HepG2 (cell line): Measurements from ENCODE around the gene FCER1G. TPM values are rescaled to one million over a fixed set of nuclear protein-coding genes. Genes with fewer than 3 reads are reported as not detected.

Experiments
- ARID2 ChIP-seq: sonication (generic); formaldehyde crosslinking; IDR thresholded peaks from 2 replicates; pipeline ENCODE4 v1.8.1; 2022; ENCODE audit warnings: mild to moderate bottlenecking, missing genetic modification reagents, borderline replicate concordance
- ARID3A ChIP-seq: IDR thresholded peaks from 2 replicates; pipeline ENCODE4 v1.6.1; 2012; ENCODE audit warnings: low read depth, low read length, improper control_type of control experiment
- FOXJ3 ChIP-seq: sonication (generic); formaldehyde crosslinking; IDR thresholded peaks from 2 replicates; pipeline ENCODE4 v1.4.0; 2020; ENCODE audit warnings: missing genetic modification reagents, mild to moderate bottlenecking, borderline replicate concordance
- MATR3 ChIP-seq: sonication (generic); formaldehyde crosslinking; IDR thresholded peaks from 2 replicates; pipeline ENCODE4 v1.4.0; 2020; ENCODE audit warnings: missing genetic modification reagents
- MNT ChIP-seq: fragments of 450-650 bp; IDR thresholded peaks from 2 replicates; pipeline ENCODE4 v1.6.1; 2016
- NCOR1 ChIP-seq: fragments of 200-600 bp; sonication (generic); IDR thresholded peaks from 2 replicates; pipeline ENCODE4 v1.7.0; 2017; ENCODE audit warnings: antibody characterized with exemption, low read length, borderline replicate concordance
- NFYC ChIP-seq: IDR thresholded peaks from 2 replicates; pipeline ENCODE4 v1.6.1; 2016; ENCODE audit warnings: missing genetic modification reagents, missing compliant biosample characterization
- POLR2A ChIP-seq, 2 experiments: IDR thresholded peaks; 2 replicates each; pipeline ENCODE4 v1.6.1; 2011; ENCODE audit warnings: low read depth in 2 of 2, low read length in 2 of 2, mild to moderate bottlenecking in 1 of 2, moderate library complexity in 1 of 2; ENCODE audit not compliant: insufficient read depth in 1 of 2
- PPARG ChIP-seq: conservative IDR thresholded peaks from 2 replicates; pipeline ENCODE4 v1.6.1; 2016; ENCODE audit warnings: missing biosample characterization, missing genetic modification reagents
- PRDM4 ChIP-seq: sonication (generic); formaldehyde crosslinking; IDR thresholded peaks from 2 replicates; pipeline ENCODE4 v1.9.0; 2021; ENCODE audit warnings: missing genetic modification reagents, borderline replicate concordance
- SP4 ChIP-seq: sonication (generic); formaldehyde crosslinking; IDR thresholded peaks from 2 replicates; pipeline ENCODE4 v1.8.1; 2023; ENCODE audit warnings: mild to moderate bottlenecking, missing genetic modification reagents
- TEF ChIP-seq: sonication (generic); formaldehyde crosslinking; IDR thresholded peaks from 2 replicates; pipeline ENCODE4 v1.5.0; 2020; ENCODE audit warnings: missing genetic modification reagents
- YEATS4 ChIP-seq: sonication (generic); formaldehyde crosslinking; IDR thresholded peaks from 2 replicates; pipeline ENCODE4 v1.4.0; 2020; ENCODE audit warnings: missing genetic modification reagents, borderline replicate concordance
- ZBTB21 ChIP-seq: sonication (generic); formaldehyde crosslinking; IDR thresholded peaks from 2 replicates; pipeline ENCODE4 v1.4.0; 2020; ENCODE audit warnings: missing genetic modification reagents
- ZFP91 ChIP-seq: sonication (generic); formaldehyde crosslinking; IDR thresholded peaks from 2 replicates; pipeline ENCODE4 v1.9.0; 2022; ENCODE audit warnings: missing genetic modification reagents, mild to moderate bottlenecking, borderline replicate concordance
- ZNF207 ChIP-seq: fragments of 450-650 bp; IDR thresholded peaks from 2 replicates; pipeline ENCODE4 v1.6.1; 2016; ENCODE audit warnings: antibody characterized with exemption, borderline replicate concordance
- ZNF530 ChIP-seq: sonication (generic); formaldehyde crosslinking; IDR thresholded peaks from 2 replicates; pipeline ENCODE4 v1.5.0; 2020; ENCODE audit warnings: low read depth, mild to moderate bottlenecking, missing genetic modification reagents
- ZNF75D ChIP-seq: sonication (generic); formaldehyde crosslinking; IDR thresholded peaks from 2 replicates; pipeline ENCODE4 v1.8.1; 2023; ENCODE audit warnings: missing genetic modification reagents, mild to moderate bottlenecking, borderline replicate concordance
- polyA plus RNA-seq, 8 experiments: library from polyadenylated mRNA; depleted of rRNA in 3 of 8; stranded (reverse) in 7 of 8; unstranded in 1 of 8; fragments of >200 nt; fragmentation: Illumina TruSeq in 4 of 8; extraction: Trizol in 4 of 8; gene quantifications; 2 replicates each; pipeline versions ENCODE4 v1.2.1 to v1.2.3, GENCODE V29; 2011 to 2016; ENCODE audit warnings: low read depth in 4 of 8, missing spikeins in 1 of 8, mixed read lengths in 1 of 8; ENCODE audit not compliant: insufficient read depth in 1 of 8
- total RNA-seq, 5 experiments: library from RNA; depleted of rRNA; stranded (reverse); fragments of >200 nt; fragmentation: Illumina TruSeq; extraction: Trizol; gene quantifications; 2 replicates each; pipeline ENCODE4 v1.2.3, GENCODE V29; 2016; ENCODE audit warnings: low read depth in 1 of 5
- TF ChIP-seq, protein P1 (sequence below): IDR thresholded peaks from 2 replicates; pipeline ENCODE4 v1.6.1; 2016; ENCODE audit warnings: control low read depth
- TF ChIP-seq, protein P2 (sequence below): sonication (generic); formaldehyde crosslinking; IDR thresholded peaks from 2 replicates; pipeline ENCODE4 v1.4.0; 2020; ENCODE audit warnings: mild to moderate bottlenecking, low read depth, missing genetic modification reagents

Gene FCER1G
- total and polyA plus RNA-seq, 2 of the 13 experiments (the other 11 are each of a cell fraction or from before 2014, with no cell fraction given): 1.3 to 6.4 TPM

- TF ChIP-seq YEATS4 (CRISPR knock-in tag) (no peak), MATR3 (CRISPR knock-in tag) (no peak), ZNF75D (CRISPR knock-in tag) (no peak), NCOR1 (no peak), MNT (no peak), NFYC (CRISPR knock-in tag) (peak; percentile 68), PRDM4 (CRISPR knock-in tag) (no peak), ARID2 (CRISPR knock-in tag) (peak; percentile 39; the same call in 1 of the 2 replicates), FOXJ3 (CRISPR knock-in tag) (no peak), POLR2A (IDR thresholded peaks at IDR 0.05; ENCODE audit: insufficient read depth in 1 of 2, low read depth in 2 of 2, low read length in 2 of 2) (peak; percentile 38; a peak in 1 of 4 replicates), ZBTB21 (CRISPR knock-in tag) (no peak), SP4 (0 out of 2 replicates have a peak, but pooled peaks have one; percentile 61), ZNF207 (no peak), ARID3A (no peak), ZFP91 (no peak), TEF (CRISPR knock-in tag) (no peak), ZNF530 (CRISPR knock-in tag) (no peak), PPARG (CRISPR knock-in tag) (no peak)
- TF ChIP-seq, protein P1, sequence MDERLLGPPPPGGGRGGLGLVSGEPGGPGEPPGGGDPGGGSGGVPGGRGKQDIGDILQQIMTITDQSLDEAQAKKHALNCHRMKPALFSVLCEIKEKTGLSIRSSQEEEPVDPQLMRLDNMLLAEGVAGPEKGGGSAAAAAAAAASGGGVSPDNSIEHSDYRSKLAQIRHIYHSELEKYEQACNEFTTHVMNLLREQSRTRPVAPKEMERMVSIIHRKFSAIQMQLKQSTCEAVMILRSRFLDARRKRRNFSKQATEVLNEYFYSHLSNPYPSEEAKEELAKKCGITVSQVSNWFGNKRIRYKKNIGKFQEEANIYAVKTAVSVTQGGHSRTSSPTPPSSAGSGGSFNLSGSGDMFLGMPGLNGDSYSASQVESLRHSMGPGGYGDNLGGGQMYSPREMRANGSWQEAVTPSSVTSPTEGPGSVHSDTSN: peak; percentile 53
- TF ChIP-seq, protein P2, sequence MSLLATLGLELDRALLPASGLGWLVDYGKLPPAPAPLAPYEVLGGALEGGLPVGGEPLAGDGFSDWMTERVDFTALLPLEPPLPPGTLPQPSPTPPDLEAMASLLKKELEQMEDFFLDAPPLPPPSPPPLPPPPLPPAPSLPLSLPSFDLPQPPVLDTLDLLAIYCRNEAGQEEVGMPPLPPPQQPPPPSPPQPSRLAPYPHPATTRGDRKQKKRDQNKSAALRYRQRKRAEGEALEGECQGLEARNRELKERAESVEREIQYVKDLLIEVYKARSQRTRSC (CRISPR knock-in tag): no peak
Measured at GRCh38 chr1:161198897-161199431, 16.1 kb upstream of the FCER1G start, which contains the start of gene ADAMTS4 (continued).
